Nephron (organoid): ENCODE data around the gene MYADML2.

Experiments
- H3K27ac Mint-ChIP-seq, 3 experiments: 2 replicates each; pipeline ENCODE4 v1.8.0; 2020; ENCODE audit warnings: mixed read lengths in 3 of 3, mild to moderate bottlenecking in 2 of 3, moderate library complexity in 1 of 3
- H3K27me3 Mint-ChIP-seq: 2 replicates; pipeline ENCODE4 v1.8.0; 2021; ENCODE audit warnings: low read depth, mild to moderate bottlenecking, moderate library complexity, mixed read lengths
- H3K36me3 Mint-ChIP-seq: 2 replicates; pipeline ENCODE4 v1.8.0; 2020; ENCODE audit warnings: low read depth, mixed read lengths
- H3K4me1 Mint-ChIP-seq: 2 replicates; pipeline ENCODE4 v1.8.0; 2020; ENCODE audit warnings: mixed read lengths
- H3K4me3 Mint-ChIP-seq, 3 experiments: 2 replicates each; pipeline ENCODE4 v1.8.0; 2020; ENCODE audit warnings: mild to moderate bottlenecking in 3 of 3, mixed read lengths in 3 of 3, moderate library complexity in 2 of 3
- H3K9me3 Mint-ChIP-seq: 2 replicates; pipeline ENCODE4 v1.8.0; 2020; ENCODE audit warnings: mixed read lengths
- TF ChIP-seq, protein P1 (sequence below), 3 experiments: fragments of 200-600 bp; sonication (generic); IDR thresholded peaks; one replicate each; pipeline ENCODE4 v1.5.0; 2021; ENCODE audit warnings: antibody characterized with exemption in 3 of 3; ENCODE audit not compliant: unreplicated experiment in 3 of 3

The MYADML2 gene

DNA sequence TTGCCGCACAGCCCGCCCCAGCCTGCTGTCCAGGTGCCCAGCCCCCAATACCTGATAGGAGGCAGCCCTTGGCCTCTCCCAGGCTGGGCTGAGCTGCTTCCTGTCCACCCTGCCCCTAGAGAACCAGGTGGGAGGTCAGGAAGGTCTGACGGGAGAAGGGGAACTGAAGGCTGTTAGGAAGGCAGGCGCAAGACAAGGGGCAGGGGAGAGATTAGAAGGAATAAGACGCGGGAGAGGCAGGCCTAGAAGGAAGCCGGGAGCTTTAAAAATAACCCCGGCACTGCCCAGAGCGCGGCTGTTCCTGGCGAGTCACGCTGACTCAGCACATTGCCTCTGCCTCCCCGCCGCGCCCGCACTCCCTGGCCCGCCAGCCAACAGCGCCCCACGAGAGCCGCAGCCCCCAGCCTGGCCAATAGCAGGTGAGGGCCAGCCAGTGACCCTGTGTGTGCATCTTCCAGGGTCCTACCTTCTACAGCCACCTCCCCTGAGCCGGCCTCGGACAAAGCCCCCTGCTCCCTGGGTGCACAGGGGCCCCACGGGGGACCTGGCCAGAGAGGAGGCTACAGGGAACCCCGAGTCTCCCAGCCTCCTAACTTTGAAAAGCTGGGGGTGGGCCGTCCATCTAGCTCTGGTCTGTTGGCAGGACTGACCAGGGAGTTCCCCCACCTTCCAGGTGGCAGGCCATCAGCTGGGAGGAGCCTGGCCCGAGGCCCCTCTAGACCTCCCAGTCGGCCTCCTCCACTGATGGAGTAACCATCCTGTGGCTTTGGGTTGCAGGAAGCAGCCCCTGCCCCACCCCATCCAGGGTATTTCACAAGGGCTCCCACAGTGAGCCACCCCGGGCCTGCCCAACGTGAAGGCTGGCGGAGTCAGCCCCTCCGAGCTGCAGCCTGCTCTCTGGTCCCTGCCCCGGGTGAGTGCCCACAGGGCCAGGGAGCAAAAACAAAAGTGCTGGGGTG, 23.5 kb downstream of the MYADML2 start:
- Mint-ChIP-seq H3K9me3 (no peaks in the 10 kb centered on the region), H3K27me3 (no peaks in the 10 kb centered on the region), H3K36me3 (peaks cover 10% of the 10 kb centered on the region), H3K27ac (peak overlapping the region; percentile 62 to 92 (median 90)), H3K4me1 (peaks cover 22% of the 10 kb centered on the region), H3K4me3 (peak overlapping the region; percentile 71 to 88 (median 80))
- TF ChIP-seq, protein P1, sequence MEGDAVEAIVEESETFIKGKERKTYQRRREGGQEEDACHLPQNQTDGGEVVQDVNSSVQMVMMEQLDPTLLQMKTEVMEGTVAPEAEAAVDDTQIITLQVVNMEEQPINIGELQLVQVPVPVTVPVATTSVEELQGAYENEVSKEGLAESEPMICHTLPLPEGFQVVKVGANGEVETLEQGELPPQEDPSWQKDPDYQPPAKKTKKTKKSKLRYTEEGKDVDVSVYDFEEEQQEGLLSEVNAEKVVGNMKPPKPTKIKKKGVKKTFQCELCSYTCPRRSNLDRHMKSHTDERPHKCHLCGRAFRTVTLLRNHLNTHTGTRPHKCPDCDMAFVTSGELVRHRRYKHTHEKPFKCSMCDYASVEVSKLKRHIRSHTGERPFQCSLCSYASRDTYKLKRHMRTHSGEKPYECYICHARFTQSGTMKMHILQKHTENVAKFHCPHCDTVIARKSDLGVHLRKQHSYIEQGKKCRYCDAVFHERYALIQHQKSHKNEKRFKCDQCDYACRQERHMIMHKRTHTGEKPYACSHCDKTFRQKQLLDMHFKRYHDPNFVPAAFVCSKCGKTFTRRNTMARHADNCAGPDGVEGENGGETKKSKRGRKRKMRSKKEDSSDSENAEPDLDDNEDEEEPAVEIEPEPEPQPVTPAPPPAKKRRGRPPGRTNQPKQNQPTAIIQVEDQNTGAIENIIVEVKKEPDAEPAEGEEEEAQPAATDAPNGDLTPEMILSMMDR (IDR thresholded peaks at IDR 0.05; ENCODE audit: unreplicated experiment in 3 of 3): no peak

DNA sequence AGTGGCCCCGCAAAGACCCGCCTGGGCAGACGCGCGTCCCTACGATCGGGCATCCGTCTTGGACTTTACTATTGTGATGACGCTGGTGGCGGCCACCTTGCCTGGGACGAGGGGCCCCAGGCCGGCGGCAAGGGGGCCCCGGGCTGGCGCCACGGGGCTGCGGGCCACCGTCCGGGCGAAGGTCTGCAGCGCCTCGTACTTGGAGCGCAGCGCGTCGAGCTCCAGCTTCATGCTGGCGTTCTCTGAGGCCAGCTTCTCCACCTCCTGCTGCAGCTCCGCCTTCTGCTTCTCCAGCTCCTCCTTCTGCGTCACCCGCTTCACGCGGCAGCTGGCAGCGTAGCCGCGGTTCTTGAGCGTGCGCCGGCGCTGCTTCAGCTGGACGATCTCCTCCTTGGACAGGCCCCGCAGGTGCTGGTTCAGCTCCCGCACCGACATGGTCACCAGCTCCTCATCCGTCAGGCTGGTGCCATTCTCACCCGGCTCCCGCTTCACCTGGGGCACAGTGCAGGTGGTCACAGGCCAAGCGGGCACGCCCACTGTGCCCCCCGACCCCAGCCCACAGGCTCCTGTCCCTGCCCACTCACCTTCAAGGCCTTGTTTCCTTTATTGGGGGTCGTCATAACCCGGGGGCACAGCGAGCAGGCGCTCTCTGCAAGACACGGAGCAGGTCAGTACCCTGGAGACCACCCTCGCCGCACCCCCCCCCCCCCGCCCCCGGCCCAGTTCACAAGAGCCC, 24.3 kb downstream of the MYADML2 start:
- Mint-ChIP-seq H3K36me3 (peaks cover 10% of the 10 kb centered on the region), H3K4me3 (peak overlapping the region; percentile 23 to 46 (median 26))

DNA sequence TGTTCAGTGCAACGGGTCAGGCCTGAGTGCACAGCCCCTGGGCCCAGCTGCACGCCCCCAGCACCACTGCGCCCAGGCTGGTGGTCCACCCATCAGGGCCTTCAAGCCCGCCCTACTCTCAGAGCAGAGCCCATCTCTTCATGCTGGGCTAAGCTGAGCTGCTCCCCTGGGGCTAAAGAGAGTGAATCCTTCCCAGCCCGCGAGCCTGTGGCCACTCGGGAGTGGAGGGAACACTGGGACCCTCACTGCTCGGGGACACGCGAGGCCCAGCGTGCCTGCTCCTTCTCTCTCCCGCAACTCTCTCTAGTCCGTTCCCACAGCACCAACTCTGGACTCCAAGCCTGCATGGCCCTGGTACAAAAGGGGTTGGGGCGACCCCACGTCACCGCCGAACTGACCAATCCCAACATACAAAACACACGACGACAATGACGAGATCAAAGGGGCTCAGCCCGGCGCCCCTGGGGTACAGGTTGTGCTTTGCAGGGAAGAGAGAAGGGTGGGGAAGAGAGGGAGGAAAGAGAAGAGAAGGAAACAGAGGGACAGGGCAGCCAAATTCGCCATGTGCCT, 25.0 kb downstream of the MYADML2 start:
- H3K9me3 Mint-ChIP-seq: no peaks in the 10 kb centered on the region
- TF ChIP-seq, protein P1 (IDR thresholded peaks at IDR 0.05; ENCODE audit: unreplicated experiment in 3 of 3): no peak
- no peak overlapping the region for H3K27ac Mint-ChIP-seq
- peaks cover 3% of the 10 kb centered on the region for H3K27me3 Mint-ChIP-seq
- H3K4me1 Mint-ChIP-seq: peaks cover 26% of the 10 kb centered on the region
- H3K4me3 Mint-ChIP-seq: peak overlapping the region in 2 of 3 experiments; percentile 40 to 46
- H3K36me3 Mint-ChIP-seq: peaks cover 13% of the 10 kb centered on the region

More for the DNA sequence above, 24.3 kb downstream of the MYADML2 start:
- H3K4me1 Mint-ChIP-seq: peaks cover 22% of the 10 kb centered on the region
- TF ChIP-seq, protein P1 (IDR thresholded peaks at IDR 0.05; ENCODE audit: unreplicated experiment in 3 of 3): no peak
- no peaks in the 10 kb centered on the region for H3K9me3 Mint-ChIP-seq
- H3K27me3 Mint-ChIP-seq: no peaks in the 10 kb centered on the region
- H3K27ac Mint-ChIP-seq: peak overlapping the region in 2 of 3 experiments; percentile 62 to 92

DNA sequence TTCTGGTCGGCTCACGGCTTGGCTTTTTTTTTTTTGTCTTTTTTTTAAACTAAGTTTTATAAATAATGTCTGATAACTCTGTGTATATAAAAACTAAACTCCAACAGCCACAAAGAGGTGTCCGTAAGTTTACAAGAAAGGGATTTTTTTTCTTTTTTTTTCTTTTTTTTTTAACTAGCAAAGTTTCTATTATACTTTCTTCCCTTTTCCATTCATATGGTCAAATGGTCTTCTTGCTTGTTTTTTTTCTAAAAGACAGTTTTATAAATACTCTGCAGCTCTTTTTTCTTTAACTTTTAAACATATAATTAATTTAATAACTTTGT, 25.5 kb downstream of the MYADML2 start:
- TF ChIP-seq, protein P1 (IDR thresholded peaks at IDR 0.05; ENCODE audit: unreplicated experiment in 3 of 3): no peak
- no peak overlapping the region for H3K4me3 Mint-ChIP-seq
- no peak overlapping the region for H3K27ac Mint-ChIP-seq
- H3K4me1 Mint-ChIP-seq: peaks cover 29% of the 10 kb centered on the region
- H3K36me3 Mint-ChIP-seq: peaks cover 16% of the 10 kb centered on the region
- peaks cover 4% of the 10 kb centered on the region for H3K27me3 Mint-ChIP-seq
- H3K9me3 Mint-ChIP-seq: no peaks in the 10 kb centered on the region

DNA sequence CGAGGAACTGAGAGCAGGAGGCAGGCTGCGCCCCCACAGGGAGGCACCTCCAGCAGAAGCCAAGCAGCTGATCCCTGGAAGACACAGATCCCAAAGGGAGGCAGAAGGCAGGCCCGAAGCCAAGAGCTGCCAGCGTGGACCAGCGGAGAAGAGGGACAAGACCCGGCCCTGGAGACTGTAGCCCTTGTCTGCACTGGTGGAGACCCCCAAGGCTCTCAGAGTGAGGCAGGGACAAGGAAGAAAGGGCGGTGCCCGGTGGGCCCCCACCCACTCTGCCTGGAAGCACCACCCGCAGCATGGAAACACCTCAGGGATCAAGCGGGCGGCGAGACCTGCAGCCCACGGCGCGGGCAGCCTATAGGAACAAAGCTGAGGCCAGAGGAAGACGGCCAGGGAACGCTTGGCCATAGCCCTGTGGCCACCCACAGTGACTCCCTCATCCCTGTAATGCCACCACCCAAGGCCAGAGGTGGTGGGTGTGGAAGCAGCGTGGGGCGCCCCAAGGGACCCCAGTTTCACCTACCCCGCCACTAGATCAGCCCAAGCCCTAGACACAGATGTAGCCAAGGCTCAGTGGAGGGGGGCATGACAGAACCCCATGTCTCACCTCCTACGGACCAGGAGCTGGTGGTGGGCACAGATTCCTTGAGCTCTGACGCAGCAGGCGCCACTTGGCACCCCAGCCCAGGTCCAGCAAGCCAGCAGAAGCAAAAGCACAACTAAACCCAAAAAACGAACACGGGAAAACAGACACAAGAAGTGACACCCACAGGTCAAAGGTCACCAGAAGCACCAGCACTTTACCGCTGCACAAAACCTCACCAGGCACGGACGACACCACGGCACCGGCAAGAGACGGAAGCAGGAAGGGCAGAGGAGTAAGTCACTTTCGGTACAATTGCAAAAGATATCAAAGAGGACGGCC, 26.2 kb downstream of the MYADML2 start:
- peaks cover 23% of the 10 kb centered on the region for H3K4me1 Mint-ChIP-seq
- H3K9me3 Mint-ChIP-seq: no peaks in the 10 kb centered on the region
- peaks cover 4% of the 10 kb centered on the region for H3K27me3 Mint-ChIP-seq
- peak overlapping the region in 2 of 3 experiments; percentile 37 to 51 for H3K4me3 Mint-ChIP-seq
- peaks cover 21% of the 10 kb centered on the region for H3K36me3 Mint-ChIP-seq
- peak overlapping the region in 2 of 3 experiments; percentile 32 to 67 for H3K27ac Mint-ChIP-seq
- TF ChIP-seq, protein P1 (IDR thresholded peaks at IDR 0.05; ENCODE audit: unreplicated experiment in 3 of 3): no peak
